ENCODE measurements around the gene DLG2.

DNA sequence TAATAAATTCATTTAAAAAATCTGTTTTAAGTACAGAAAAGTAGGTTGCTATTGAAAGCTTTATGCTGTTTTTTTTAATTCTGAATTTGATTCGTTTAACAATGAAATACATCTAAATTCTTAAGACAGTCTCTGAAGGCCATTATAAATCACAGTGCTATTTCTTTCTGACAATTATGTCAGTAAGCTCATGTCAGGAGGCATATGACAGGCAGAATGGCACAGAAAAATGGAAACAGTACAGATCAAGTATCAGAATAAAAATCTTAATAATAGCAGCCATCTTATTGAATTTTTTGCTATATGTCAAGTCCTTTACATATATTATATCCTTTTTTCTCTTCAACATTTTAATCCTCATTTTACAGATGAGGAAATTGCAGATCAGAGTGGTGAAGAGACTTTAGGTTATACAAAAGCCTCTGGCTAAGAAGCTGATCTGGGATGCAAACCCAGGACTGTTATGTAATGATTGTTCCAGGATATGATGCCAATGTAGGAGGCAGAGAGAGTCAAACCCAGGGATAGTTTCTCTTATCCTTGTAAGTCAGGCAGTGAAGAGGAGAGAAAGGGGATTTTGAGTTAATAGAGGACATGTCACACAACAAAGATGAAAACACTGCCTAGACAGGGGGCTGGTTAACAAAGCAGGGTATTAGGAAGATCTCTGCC is 2057.9 kb downstream of the DLG2 start:
- TF ChIP-seq TBP (IDR thresholded peaks at IDR 0.05; ENCODE audit: low read depth, low read length) (no peak), POLR2AphosphoS5 (IDR thresholded peaks at IDR 0.05; ENCODE audit: low read depth, low read length) (no peak)
